Tibial nerve (tissue), 4 donors: Measurements from ENCODE around the gene GLT8D2. TPM values are rescaled to one million over a fixed set of nuclear protein-coding genes. Genes with fewer than 3 reads are reported as not detected.

Experiments used
- DNase-seq, 2 donors: peaks; one replicate each; pipeline ENCODE4 v3.0.0-alpha.2; 2019; ENCODE audit warnings: low spot score in 2 of 2
- H3K27ac ChIP-seq, 4 donors: fragments of 200-600 bp; sonication (generic) in 3 of 4; one replicate each; pipeline ENCODE4 v1.5.1; 2017 to 2019; ENCODE audit warnings: mild to moderate bottlenecking in 1 of 4
- H3K27me3 ChIP-seq, 2 donors: fragments of 200-600 bp; sonication (generic) in 1 of 2; one replicate each; pipeline versions ENCODE4 v1.5.1 to v1.6.0; 2017 to 2019
- H3K36me3 ChIP-seq, 3 donors: fragments of 200-600 bp; sonication (generic); one replicate each; pipeline ENCODE4 v1.5.1; 2018 to 2019
- H3K4me1 ChIP-seq, 4 donors: fragments of 200-600 bp; sonication (generic) in 3 of 4; one replicate each; pipeline ENCODE4 v1.5.1; 2017 to 2019
- H3K4me3 ChIP-seq, 4 donors: fragments of 200-600 bp; sonication (generic) in 3 of 4; one replicate each; pipeline ENCODE4 v1.5.1; 2017 to 2019; ENCODE audit warnings: mild to moderate bottlenecking in 1 of 4, moderate library complexity in 1 of 4
- H3K9me3 ChIP-seq, 4 donors: fragments of 200-600 bp; sonication (generic) in 3 of 4; one replicate each; pipeline ENCODE4 v1.5.1; 2017 to 2019
- EP300 ChIP-seq, 2 donors: sonication (generic); formaldehyde crosslinking; IDR thresholded peaks; one replicate each; pipeline ENCODE4 v1.6.1; 2017; ENCODE audit warnings: antibody characterized with exemption in 2 of 2, mild to moderate bottlenecking in 1 of 2
- POLR2A ChIP-seq, 2 donors: fragments of 450-650 bp; IDR thresholded peaks; one replicate each; pipeline ENCODE4 v1.6.1; 2017; ENCODE audit warnings: antibody characterized with exemption in 2 of 2, mild to moderate bottlenecking in 2 of 2, moderate library complexity in 2 of 2
- WGBS, 2 donors: methylation state at CpG; one replicate each; pipeline ENCODE4 v1.1.5; 2018; 5-methylcytosine and 5-hydroxymethylcytosine counted together
- total RNA-seq, 4 donors: library from RNA; depleted of rRNA; stranded (reverse); fragments of >200 nt; gene quantifications; one replicate each; pipeline ENCODE4 v1.1.0, GENCODE V29; 2016
- TF ChIP-seq, protein P1 (sequence below), 5 experiments: fragments of 200-600 bp in 3 of 5; fragments of 450-650 bp in 2 of 5; sonication (generic) in 3 of 5; IDR thresholded peaks; one replicate each; pipeline ENCODE4 v1.5.1; 2016 to 2019; ENCODE audit warnings: antibody characterized with exemption in 5 of 5, mild to moderate bottlenecking in 3 of 5, moderate library complexity in 2 of 5

GLT8D2 gene
- total RNA-seq, 4 donors from 2014 or later = 19.8 to 32.9 (median 26.4) TPM

DNA sequence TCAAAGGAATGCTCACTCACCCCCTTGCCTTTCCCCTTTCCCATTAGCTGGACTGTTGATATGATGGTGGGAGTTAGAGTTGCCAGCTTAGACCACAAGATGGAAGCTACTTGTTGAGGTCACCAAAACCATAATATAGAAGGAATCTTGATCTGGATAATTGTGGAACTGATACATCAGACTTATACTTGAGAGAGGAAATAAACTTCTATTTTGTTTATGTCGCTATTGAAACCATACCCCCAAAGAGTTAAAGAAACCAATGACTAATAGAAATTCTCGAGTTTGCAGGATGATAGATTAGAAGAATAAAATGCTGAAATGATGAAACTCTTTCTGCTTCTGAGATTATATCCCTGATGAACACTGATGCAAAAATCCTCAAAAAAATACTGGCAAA is 46.4 kb downstream of the GLT8D2 start:
- 74 to 78% methylated on average over 2 of the region's 2 CpGs for WGBS, 2 donors
- no peaks in the 10 kb centered on the region for H3K9me3 ChIP-seq
- no peaks in the 10 kb centered on the region for H3K4me1 ChIP-seq
- no peak for DNase-seq
- H3K36me3 ChIP-seq = peaks cover 0 to 7% (median 0%) of the 10 kb centered on the region in 3 donors
- no peak overlapping the region for H3K27ac ChIP-seq
- no peak overlapping the region for H3K4me3 ChIP-seq
- TF ChIP-seq EP300 (IDR thresholded peaks at IDR 0.05) (no peak), POLR2A (IDR thresholded peaks at IDR 0.05) (no peak)
- TF ChIP-seq, protein P1, sequence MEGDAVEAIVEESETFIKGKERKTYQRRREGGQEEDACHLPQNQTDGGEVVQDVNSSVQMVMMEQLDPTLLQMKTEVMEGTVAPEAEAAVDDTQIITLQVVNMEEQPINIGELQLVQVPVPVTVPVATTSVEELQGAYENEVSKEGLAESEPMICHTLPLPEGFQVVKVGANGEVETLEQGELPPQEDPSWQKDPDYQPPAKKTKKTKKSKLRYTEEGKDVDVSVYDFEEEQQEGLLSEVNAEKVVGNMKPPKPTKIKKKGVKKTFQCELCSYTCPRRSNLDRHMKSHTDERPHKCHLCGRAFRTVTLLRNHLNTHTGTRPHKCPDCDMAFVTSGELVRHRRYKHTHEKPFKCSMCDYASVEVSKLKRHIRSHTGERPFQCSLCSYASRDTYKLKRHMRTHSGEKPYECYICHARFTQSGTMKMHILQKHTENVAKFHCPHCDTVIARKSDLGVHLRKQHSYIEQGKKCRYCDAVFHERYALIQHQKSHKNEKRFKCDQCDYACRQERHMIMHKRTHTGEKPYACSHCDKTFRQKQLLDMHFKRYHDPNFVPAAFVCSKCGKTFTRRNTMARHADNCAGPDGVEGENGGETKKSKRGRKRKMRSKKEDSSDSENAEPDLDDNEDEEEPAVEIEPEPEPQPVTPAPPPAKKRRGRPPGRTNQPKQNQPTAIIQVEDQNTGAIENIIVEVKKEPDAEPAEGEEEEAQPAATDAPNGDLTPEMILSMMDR (IDR thresholded peaks at IDR 0.05) = no peak
- no peaks in the 10 kb centered on the region for H3K27me3 ChIP-seq

DNA sequence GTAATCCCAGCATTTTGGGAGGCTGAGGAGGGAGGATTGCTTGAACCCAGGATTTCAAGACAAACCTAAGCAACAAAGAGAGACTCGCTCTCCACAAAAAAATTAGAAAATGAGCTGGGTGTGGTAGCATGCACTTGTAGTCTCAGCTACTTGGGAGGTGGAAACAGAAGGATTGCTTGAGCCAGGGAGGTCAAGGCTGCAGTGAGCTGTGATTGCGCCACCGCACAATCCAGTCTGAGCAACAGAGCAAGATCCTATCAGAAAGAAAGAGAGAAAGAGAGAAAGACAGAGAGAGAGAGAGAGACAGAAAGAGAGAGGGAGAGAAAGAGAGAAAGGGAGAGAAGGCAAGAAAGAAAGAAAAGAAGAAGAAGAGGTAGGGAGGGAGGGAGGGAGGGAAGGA is 47.3 kb downstream of the GLT8D2 start:
- Histone ChIP-seq H3K4me1 (no peaks in the 10 kb centered on the region), H3K4me3 (no peak overlapping the region), H3K9me3 (no peaks in the 10 kb centered on the region), H3K27ac (no peak overlapping the region), H3K27me3 (no peaks in the 10 kb centered on the region), H3K36me3 (peaks cover 0 to 7% (median 0%) of the 10 kb centered on the region in 3 donors)
- TF ChIP-seq EP300 (IDR thresholded peaks at IDR 0.05) (no peak), POLR2A (IDR thresholded peaks at IDR 0.05) (no peak)
- TF ChIP-seq, protein P1 (IDR thresholded peaks at IDR 0.05) = no peak
- 93 to 97% methylated on average over 3 of the region's 3 CpGs for WGBS, 2 donors
- no peak for DNase-seq

DNA sequence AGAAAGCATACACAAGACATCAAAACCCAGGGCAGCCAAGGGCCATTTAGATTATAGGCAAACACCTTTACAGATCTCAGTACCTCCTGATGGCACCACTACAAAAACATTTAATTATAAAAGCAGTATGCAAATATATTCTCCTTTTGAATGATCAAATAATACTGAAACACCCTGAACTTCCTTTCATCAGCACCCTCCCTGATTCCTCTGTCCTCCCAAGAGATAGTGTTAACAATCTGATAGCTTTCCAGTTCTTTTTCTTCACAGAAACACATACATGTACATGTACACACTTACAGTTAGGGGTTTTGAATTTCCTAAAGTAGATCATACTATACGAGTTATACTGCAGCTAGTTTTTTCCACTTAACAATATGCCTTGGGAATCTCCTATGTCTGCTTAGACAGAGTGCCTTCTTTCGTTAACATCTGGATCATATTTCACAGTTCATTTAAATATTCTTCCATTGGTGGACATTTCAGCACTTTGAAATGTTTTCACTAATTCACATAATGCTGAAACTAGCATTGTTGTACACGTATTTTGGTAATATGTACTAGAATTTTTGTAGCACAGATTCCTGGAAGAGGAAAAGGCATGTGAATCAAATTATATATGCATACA is 49.1 kb downstream of the GLT8D2 start:
- Histone ChIP-seq H3K27ac (no peak overlapping the region), H3K9me3 (no peaks in the 10 kb centered on the region), H3K27me3 (no peaks in the 10 kb centered on the region), H3K36me3 (peaks cover 0 to 7% (median 0%) of the 10 kb centered on the region in 3 donors), H3K4me3 (no peak overlapping the region), H3K4me1 (no peaks in the 10 kb centered on the region)
- WGBS, 2 donors = 55 to 59% methylated on average over 3 of the region's 3 CpGs
- no peak for DNase-seq
- TF ChIP-seq EP300 (IDR thresholded peaks at IDR 0.05) (no peak), POLR2A (IDR thresholded peaks at IDR 0.05) (no peak)

DNA sequence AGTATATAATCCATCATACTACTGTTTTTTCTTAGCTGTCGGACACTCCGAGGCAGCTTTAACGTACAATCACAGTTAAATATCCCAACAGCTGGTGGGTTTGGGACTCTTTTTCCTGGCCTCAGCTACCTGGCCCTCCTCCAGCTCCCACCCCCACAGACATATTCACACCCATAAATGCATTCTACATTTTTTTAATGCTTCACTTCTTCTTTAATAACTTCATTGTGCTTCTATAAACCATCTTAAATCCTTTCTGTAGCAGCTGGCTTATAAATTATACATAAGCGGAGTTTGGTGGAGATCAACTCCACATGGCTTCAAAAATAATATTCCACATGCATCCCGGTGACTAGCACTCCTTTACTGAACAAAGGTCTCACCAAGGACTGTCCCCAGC is 51.0 kb downstream of the GLT8D2 start:
- no peak for DNase-seq
- WGBS, 2 donors = 67 to 72% methylated on average over 5 of the region's 5 CpGs
- Histone ChIP-seq H3K27ac (no peak overlapping the region), H3K27me3 (no peaks in the 10 kb centered on the region), H3K36me3 (peaks cover 0 to 7% (median 0%) of the 10 kb centered on the region in 3 donors), H3K4me3 (no peak overlapping the region), H3K9me3 (no peaks in the 10 kb centered on the region), H3K4me1 (no peaks in the 10 kb centered on the region)
- TF ChIP-seq, protein P1 (IDR thresholded peaks at IDR 0.05) = no peak
- TF ChIP-seq EP300 (IDR thresholded peaks at IDR 0.05) (no peak), POLR2A (IDR thresholded peaks at IDR 0.05) (no peak)

DNA sequence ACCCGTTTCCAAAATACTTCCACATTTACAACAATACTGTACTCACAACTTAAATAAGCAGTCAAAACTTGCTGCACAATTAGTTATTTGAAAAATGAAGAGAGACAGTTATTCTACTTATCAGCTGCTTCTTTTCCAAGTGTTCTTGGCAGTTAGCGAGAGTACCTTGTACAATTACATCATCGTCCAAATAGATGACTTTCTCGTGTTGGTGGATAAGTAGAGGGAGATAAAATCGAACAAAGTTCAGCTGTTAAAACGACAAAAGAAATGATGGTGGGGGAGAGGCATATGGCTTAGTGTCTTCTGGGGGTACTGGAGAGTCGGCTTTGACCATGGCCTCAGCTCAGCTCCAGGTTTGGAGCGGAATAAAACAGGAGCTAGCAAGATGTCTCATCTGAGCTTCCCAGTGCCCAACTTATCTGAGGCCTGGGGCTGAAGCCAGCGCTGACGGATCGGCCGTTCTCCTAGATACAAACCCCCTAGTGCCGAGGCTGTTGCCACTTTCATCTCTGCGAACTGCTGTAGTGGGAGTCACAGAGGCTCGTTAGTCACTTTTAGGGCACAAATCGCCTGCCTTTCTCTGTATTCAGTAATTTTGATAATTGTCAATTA is 52.6 kb downstream of the GLT8D2 start:
- TF ChIP-seq POLR2A (IDR thresholded peaks at IDR 0.05) (no peak), EP300 (IDR thresholded peaks at IDR 0.05) (no peak)
- TF ChIP-seq, protein P1 (IDR thresholded peaks at IDR 0.05) = no peak
- Histone ChIP-seq H3K9me3 (no peaks in the 10 kb centered on the region), H3K4me3 (no peak overlapping the region), H3K27ac (peak overlapping the region in 2 of 4 donors; percentile 18 to 61), H3K27me3 (no peaks in the 10 kb centered on the region), H3K36me3 (no peaks in the 10 kb centered on the region), H3K4me1 (no peaks in the 10 kb centered on the region)
- WGBS, 2 donors = 63 to 64% methylated on average over 16 of the region's 16 CpGs
- no peak for DNase-seq
